GM12892 (cell line): ENCODE measurements around the gene UMPS. TPM values are rescaled to one million over a fixed set of nuclear protein-coding genes. Genes with fewer than 3 reads are reported as not detected.

Experiments used
- DNase-seq: peaks from one replicate; pipeline ENCODE4 v3.0.0; 2011; ENCODE audit not compliant: insufficient read length
- FAIRE-seq: peaks from 2 replicates; lab custom pipeline; 2011; peaks lifted over from hg19 to GRCh38; lab: Jason Lieb, UNC
- POLR2A ChIP-seq: IDR thresholded peaks from 2 replicates; pipeline ENCODE4 v1.6.1; 2011; ENCODE audit warnings: low read depth, low read length, control low read depth
- POLR2AphosphoS5 ChIP-seq: IDR thresholded peaks from 2 replicates; pipeline ENCODE4 v1.6.1; 2011; ENCODE audit warnings: low read depth, low read length, control low read depth
- TAF1 ChIP-seq: IDR thresholded peaks from 2 replicates; pipeline ENCODE4 v1.6.1; 2011; ENCODE audit warnings: low read depth, mild to moderate bottlenecking, control low read depth, low read length, borderline replicate concordance
- polyA plus RNA-seq: library from polyadenylated mRNA; unstranded; fragments of >200 nt; gene quantifications from one replicate; pipeline ENCODE4 v1.2.1, GENCODE V29; 2012; ENCODE audit warnings: missing spikeins, inconsistent platforms; ENCODE audit not compliant: missing spikeins

The UMPS gene
- 25.1 TPM for polyA plus RNA-seq

DNA sequence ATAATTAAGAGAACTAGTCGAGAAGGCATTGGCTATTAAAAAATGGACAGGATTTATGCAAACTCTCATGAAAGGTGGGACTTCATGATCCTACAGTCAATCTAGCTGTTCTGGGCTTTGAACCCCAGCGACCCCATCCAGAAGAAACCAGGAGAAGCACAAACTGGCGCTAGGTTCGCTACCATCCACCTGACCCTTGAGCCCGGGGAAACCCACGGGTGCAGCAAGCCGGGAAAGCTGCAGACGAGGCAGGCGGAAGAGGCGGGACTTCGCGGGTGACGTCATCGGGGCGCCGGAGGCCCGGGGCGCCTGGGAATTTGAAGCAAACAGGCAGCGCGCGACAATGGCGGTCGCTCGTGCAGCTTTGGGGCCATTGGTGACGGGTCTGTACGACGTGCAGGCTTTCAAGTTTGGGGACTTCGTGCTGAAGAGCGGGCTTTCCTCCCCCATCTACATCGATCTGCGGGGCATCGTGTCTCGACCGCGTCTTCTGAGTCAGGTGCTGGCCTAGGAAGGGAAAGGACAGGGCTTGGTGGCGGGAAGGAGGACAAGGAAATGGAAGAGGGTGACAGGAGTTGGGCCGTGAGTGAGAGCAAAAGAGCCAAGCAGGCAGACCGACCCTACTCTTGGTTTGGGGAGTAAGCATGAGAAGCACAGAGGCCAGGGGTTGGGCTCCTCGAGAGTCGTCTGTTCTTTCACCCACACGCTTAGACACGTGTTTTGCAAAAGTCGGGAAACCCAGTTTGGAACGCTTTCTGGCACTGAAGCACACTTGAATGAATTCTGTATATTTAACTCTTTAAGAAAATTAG lies at the start of gene UMPS:
UMPS (plus strand) TSS at position 324 of the 812 bp plus-strand sequence; CDS start at position 344, 20 bp downstream.
- peak; percentile 78 for DNase-seq
- TF ChIP-seq TAF1: peak; percentile 85
- peak; percentile 94 for TF ChIP-seq POLR2AphosphoS5
- peak; percentile 98 for TF ChIP-seq POLR2A

DNA sequence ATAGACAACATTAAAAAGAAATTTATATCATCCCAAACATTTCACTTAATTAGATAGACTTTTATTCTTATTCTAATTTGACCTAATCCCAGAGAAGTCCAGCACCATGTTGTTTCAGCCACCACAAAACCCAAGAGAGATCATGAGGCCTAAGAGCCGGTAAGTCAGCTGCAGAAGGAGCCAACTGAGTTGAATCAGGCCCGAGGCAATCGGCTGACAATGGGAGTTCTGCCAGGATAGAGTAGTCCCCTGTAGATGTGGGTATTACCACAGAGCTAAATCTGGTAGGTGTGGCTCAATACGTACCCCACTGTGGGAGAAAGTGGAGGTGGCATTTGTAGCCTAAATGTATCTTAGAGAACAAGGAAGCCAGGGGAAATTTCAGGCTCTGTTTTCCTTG lies 49.7 kb upstream of the UMPS start:
- DNase-seq (no peak), FAIRE-seq (no peak)
- no peak for TF ChIP-seq POLR2AphosphoS5
- TF ChIP-seq TAF1: no peak
- TF ChIP-seq POLR2A: no peak

More for the DNA sequence above, at the start of gene UMPS:
- peak; percentile 96 for FAIRE-seq

- FAIRE-seq (no peak), DNase-seq (no peak)
- no peak for TF ChIP-seq POLR2AphosphoS5
- TF ChIP-seq POLR2A: no peak
- no peak for TF ChIP-seq TAF1
These were observed 48.0 kb upstream of the UMPS start for GRCh38 chr3:124682263-124682662.

GRCh38 chr3:124684459-124684858 lies 45.8 kb upstream of the UMPS start:
- FAIRE-seq (no peak), DNase-seq (no peak)
- no peak for TF ChIP-seq TAF1

- TF ChIP-seq POLR2AphosphoS5 (no peak), TAF1 (no peak), POLR2A (no peak)
- DNase-seq: no peak
- no peak for FAIRE-seq
These were observed 45.2 kb upstream of the UMPS start for GRCh38 chr3:124685067-124685466.

DNA sequence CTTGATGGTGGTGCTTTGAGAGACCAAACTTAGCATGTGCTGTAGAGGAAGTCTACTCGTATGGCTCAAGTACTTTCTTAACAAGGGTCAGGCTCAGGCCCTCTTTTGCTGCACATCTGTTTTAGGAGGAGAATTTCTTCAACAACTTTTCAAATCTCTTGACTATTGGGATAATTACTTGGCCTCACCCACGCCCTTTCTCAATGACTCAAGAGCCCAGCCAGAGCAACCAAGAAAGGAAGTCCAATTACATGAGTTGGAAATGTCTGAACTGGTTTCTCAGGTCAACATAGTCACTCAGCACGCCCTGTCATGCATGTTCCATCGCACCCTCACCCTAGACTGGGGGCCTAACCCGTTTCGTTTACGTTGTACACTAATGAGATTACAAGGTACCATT lies 44.8 kb upstream of the UMPS start:
- no peak for TF ChIP-seq POLR2AphosphoS5
- no peak for TF ChIP-seq TAF1
- no peak for TF ChIP-seq POLR2A
- DNase-seq (no peak), FAIRE-seq (peak; percentile 68)

DNA sequence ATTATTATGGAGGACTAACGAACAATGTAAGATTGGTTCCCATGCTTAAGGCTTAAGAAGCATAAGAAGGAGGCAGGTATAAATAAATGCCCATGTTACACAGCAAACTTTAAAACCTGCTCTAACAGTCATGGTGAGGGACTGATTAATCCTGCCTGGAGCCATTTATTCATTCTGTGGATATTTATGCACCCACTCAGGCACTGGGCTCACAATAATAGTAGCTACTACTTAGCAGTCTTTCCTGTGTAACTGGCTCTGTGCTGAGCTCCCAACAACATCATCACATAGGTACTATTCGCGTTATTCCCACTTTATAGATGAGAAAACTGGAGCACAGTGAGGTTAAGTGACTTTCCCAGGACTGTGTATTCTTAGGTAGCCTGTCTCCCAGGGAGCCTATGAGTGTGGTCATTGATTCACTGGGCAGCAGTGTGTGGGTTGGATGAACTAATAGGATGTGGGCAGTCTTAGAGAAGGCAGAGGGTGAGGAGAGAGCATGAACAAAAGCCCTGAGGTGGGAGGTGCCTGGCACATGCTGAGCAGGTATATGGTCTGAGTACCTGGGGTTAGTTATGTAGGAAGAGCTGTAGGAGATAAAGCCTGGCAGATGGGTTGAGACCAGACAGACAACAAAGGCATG lies 44.1 kb upstream of the UMPS start:
- no peak for TF ChIP-seq TAF1
- no peak for TF ChIP-seq POLR2AphosphoS5
- TF ChIP-seq POLR2A: no peak
- peak; percentile 17 for FAIRE-seq
- no peak for DNase-seq

DNA sequence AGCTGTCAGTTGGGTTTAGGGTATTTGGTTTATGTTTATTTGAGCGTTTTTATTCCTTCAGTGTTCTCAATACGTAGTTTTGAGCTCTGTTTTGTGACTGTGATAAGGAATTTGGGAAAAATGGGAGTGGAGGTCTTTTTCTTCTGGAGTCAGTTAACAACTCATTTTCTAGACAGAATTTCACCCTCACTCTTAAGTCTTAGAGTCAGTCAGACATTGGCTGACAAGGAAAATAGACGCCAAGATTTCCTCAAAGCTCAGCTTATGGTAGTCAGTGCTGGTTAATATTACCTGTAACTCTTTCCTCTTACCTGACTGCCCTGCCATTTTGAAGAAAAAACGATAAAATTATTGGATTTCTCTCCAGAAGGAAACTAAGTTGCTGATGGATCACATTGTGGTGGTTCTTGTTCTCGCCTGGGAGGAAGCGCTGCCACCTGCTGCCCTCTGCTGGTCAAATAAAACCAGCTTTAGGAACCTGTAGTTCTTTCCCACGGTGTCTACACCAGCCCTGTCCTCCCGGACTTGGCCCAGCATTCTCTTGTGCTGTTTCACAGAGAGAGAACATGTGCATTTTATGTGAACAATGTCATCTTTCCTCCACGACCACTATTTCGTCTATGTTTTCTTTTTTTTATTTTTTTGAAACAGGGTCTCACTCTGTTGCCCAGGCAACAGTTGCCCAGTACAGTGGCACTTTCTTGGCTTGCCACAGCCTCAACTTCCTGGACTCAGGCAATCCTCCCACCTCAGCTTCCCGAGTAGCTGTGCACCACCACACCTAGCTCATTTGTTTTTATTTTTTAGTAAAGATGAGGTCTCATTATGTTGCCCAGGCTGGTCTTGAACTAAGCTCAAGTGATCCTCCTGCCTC lies 41.4 kb upstream of the UMPS start:
- peak; percentile 85 for FAIRE-seq

GRCh38 chr3:124691599-124691998 lies 38.7 kb upstream of the UMPS start:
- TF ChIP-seq POLR2AphosphoS5 (no peak), TAF1 (no peak)
- FAIRE-seq (no peak), DNase-seq (no peak)

More for the DNA sequence above, 41.4 kb upstream of the UMPS start:
- no peak for TF ChIP-seq POLR2AphosphoS5
- no peak for TF ChIP-seq TAF1
- no peak for TF ChIP-seq POLR2A
- peak; percentile 44 for DNase-seq

- FAIRE-seq (peak; percentile 46), DNase-seq (no peak)
- TF ChIP-seq POLR2A (no peak), TAF1 (no peak), POLR2AphosphoS5 (no peak)
These were observed 35.8 kb upstream of the UMPS start for GRCh38 chr3:124694486-124694885.

DNA sequence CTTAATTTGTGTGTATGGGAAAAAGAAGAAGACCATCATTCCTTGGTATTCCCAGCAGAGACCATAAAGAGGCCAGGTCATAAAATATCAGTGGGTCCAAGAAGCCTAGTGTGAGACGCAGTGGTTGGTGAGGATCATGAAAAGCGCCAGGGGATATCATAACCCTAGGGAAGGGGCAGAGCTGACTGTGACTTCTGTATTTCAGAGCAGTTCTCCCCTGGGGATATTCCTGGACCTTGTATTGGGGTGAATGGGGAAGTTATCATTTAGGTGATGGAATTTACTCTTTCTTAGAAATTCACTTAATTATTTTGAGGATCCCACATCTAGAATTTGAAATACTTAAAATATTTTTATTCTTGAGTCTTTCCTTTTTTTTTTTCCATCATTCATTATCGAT lies 34.9 kb upstream of the UMPS start:
- no peak for DNase-seq

More for the DNA sequence above, 34.9 kb upstream of the UMPS start:
- TF ChIP-seq POLR2A (no peak), POLR2AphosphoS5 (no peak), TAF1 (no peak)
- peak; percentile 5 for FAIRE-seq
